Raji (cell line): ENCODE results near the gene KIRREL3.

Experiments
- POLR2A ChIP-seq: IDR thresholded peaks from 2 replicates; pipeline ENCODE4 v1.6.1; 2011; ENCODE audit warnings: low read depth, low read length, control low read depth; ENCODE audit not compliant: insufficient read depth

KIRREL3 gene

GRCh38 chr11:126437731-126438130, 562.8 kb downstream of the KIRREL3 start:
- TF ChIP-seq POLR2A: no peak

- TF ChIP-seq POLR2A: no peak
These were observed 564.3 kb downstream of the KIRREL3 start for GRCh38 chr11:126436209-126436755.

- TF ChIP-seq POLR2A: no peak
These were observed 565.6 kb downstream of the KIRREL3 start for GRCh38 chr11:126434950-126435335.

GRCh38 chr11:126433989-126434949, 566.3 kb downstream of the KIRREL3 start:
- no peak for TF ChIP-seq POLR2A

GRCh38 chr11:126433244-126433846, 567.2 kb downstream of the KIRREL3 start:
- TF ChIP-seq POLR2A: no peak

GRCh38 chr11:126432525-126432924, 568.0 kb downstream of the KIRREL3 start:
- no peak for TF ChIP-seq POLR2A

- no peak for TF ChIP-seq POLR2A
These were observed 568.5 kb downstream of the KIRREL3 start for GRCh38 chr11:126432065-126432461.

GRCh38 chr11:126431401-126432064, 569.0 kb downstream of the KIRREL3 start:
- no peak for TF ChIP-seq POLR2A

GRCh38 chr11:126430581-126431335, 569.8 kb downstream of the KIRREL3 start:
- TF ChIP-seq POLR2A: no peak

GRCh38 chr11:126426820-126427749, 573.5 kb downstream of the KIRREL3 start:
- no peak for TF ChIP-seq POLR2A

- TF ChIP-seq POLR2A: no peak
These were observed 574.5 kb downstream of the KIRREL3 start for GRCh38 chr11:126426106-126426505.

- TF ChIP-seq POLR2A: no peak
These were observed 576.0 kb downstream of the KIRREL3 start for GRCh38 chr11:126424471-126425039.

GRCh38 chr11:126423743-126424142, 576.8 kb downstream of the KIRREL3 start:
- TF ChIP-seq POLR2A: no peak
